ENCODE data around the gene TMEM125. TPM values are rescaled to one million over a fixed set of nuclear protein-coding genes. Genes with fewer than 3 reads are reported as not detected.

The TMEM125 gene
- total RNA-seq, 4 donors from 2014 or later = 0.24 to 1.0 TPM; not detected in 2

GRCh38 chr1:43279161-43279560 lies 9.4 kb downstream of the TMEM125 start:
- no peak for DNase-seq (ENCODE audit: low spot score)
- no peak for ATAC-seq (ENCODE audit: low FRiP score)
- no peak for TF ChIP-seq CTCF (IDR thresholded peaks at IDR 0.05)

- ATAC-seq (ENCODE audit: low FRiP score) (no peak), DNase-seq (ENCODE audit: low spot score) (no peak)
- no peak for TF ChIP-seq CTCF (IDR thresholded peaks at IDR 0.05)
Observed at GRCh38 chr1:43279666-43280065, 9.9 kb downstream of the TMEM125 start.

GRCh38 chr1:43280692-43281091 lies 10.9 kb downstream of the TMEM125 start:
- DNase-seq (ENCODE audit: low spot score) (no peak), ATAC-seq (ENCODE audit: low FRiP score) (no peak)
- no peak for TF ChIP-seq CTCF (IDR thresholded peaks at IDR 0.05)

GRCh38 chr1:43282220-43283195 lies 12.7 kb downstream of the TMEM125 start:
- DNase-seq (ENCODE audit: low spot score) (no peak), ATAC-seq (ENCODE audit: low FRiP score) (no peak)
- TF ChIP-seq CTCF (IDR thresholded peaks at IDR 0.05) = no peak

GRCh38 chr1:43284065-43284464 lies 14.3 kb downstream of the TMEM125 start:
- ATAC-seq (ENCODE audit: low FRiP score) (no peak), DNase-seq (ENCODE audit: low spot score) (no peak)
- no peak for TF ChIP-seq CTCF (IDR thresholded peaks at IDR 0.05)

- TF ChIP-seq CTCF (IDR thresholded peaks at IDR 0.05) = no peak
- ATAC-seq (ENCODE audit: low FRiP score) (no peak), DNase-seq (ENCODE audit: low spot score) (no peak)
Observed at GRCh38 chr1:43284546-43285110, 14.8 kb downstream of the TMEM125 start.

Data from omental fat pad (tissue), 4 donors.